GM19328 (cell line): ENCODE data around the gene SLC25A21.
"Not testable (repeated sequence)": the region's sequence is repeated elsewhere in the genome, so short reads cannot be mapped to it uniquely, and the experiment has no call there.

Experiments
- ATAC-seq: cut with Tn5 transposase; IDR thresholded peaks from one replicate; pipeline ENCODE4 v1.9.1; 2021; ENCODE audit warnings: mild to moderate bottlenecking, moderate library complexity; ENCODE audit not compliant: unreplicated experiment

SLC25A21 gene

DNA sequence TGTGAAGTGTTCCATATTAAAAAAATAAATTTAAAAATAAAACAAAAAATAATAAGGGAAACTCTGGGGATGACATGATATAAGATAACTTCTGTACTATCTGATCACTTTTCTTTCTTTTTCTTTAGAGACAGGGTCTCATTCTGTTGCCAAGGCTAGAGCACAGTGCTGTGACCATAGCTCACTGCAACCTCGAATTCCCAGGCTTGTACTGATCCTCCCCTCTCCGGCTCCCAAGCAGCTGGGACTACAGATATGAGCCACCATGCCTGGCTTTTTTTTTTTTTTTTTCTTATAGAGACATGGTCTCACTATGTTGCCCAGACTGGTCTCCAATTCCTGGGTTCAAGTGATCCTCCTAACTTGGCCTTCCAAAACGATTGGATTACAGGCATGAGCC is 14.9 kb upstream of the SLC25A21 start:
- ATAC-seq: no peak

DNA sequence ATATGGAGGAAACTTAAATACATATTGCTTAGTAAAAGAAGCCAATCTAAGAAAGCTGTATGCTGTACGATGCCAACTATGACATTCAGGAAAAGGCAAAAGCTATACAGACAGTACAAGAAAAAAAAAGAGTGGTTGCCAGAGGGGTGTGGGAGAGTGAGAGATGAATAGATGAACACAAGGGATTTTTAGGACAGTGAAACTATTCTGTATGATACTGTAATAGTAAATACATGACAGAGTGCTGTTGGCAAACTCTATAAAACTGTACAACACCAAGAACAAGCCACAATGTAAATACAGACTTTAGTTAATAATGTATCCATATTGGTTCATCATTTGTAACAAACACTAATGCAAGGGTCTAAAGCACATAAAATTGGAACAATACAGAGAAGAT is 14.5 kb upstream of the SLC25A21 start:
- no peak for ATAC-seq

DNA sequence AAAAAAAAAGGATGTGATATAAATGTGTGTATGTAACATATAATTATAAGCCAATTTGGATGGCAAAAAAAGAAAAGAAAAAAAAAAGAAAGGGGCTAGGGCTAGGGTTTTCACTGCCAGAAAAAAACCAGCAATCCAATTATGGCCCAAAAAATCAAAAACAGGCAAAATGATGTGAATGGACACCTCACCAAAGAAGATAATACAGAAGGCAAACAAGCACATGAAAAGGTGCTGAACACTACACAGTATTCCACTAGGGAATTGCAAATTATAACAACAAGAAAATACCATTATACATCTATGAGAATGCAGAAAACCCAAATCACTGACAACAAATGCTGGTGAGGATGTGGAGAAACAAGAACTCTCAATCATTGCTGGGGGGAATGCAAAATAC is 13.3 kb upstream of the SLC25A21 start:
- ATAC-seq: no peak

DNA sequence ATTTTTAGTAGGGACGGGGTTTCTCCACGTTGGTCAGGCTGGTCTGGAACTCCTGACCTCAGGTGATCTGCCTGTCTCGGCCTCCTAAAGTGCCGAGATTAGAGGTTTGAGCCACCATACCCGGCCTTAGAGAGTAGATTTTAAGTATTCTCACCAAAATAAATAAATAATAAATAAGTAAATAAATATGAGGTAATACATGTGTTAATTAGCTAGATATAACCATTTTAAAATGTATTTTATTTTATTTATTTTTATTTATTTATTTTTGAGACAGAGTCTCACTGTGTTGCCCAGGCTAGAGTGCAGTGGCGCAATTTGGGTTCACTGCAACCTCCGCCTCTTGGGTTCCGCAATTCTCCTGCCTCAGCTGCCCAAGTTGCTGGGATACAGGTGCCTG is 12.1 kb upstream of the SLC25A21 start:
- ATAC-seq: not testable (repeated sequence)

DNA sequence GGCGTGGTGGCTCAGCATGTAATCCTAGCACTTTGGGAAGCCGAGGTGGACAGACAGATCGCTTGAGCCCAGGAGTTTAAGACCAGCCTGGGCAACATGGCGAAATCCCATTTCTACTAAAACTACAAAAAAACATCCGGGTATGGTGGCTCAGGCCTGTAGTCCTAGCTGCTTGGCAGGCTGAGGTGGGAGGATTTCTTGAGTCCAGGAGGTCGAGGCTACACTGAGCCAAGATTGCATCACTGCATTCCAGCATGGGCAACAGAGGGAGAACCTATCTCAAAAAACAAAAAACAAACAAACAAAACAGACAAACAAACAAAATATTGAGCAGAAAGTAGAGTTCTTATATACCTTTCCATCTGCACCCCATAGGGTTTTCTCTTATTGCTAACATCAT is 9.0 kb upstream of the SLC25A21 start:
- ATAC-seq: no peak

DNA sequence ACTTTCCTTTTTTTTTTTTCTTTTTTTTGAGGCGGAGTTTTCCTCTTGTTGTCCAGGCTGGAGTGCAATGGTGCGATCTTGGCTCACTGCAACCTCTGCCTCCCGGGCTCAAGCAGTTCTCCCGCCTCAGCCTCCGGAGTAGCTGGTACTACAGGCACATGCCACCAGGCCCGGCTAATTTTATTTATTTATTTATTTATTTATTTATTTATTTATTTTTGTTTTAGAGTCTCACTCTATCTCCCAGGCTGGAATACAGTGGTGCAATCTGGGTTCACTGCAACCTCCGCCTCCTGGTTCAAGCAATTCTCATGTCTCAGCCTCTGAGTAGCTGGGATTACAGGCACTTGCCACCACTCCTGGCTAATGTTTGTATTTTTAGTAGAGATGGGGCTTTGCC is 8.5 kb upstream of the SLC25A21 start:
- not testable (repeated sequence) for ATAC-seq

DNA sequence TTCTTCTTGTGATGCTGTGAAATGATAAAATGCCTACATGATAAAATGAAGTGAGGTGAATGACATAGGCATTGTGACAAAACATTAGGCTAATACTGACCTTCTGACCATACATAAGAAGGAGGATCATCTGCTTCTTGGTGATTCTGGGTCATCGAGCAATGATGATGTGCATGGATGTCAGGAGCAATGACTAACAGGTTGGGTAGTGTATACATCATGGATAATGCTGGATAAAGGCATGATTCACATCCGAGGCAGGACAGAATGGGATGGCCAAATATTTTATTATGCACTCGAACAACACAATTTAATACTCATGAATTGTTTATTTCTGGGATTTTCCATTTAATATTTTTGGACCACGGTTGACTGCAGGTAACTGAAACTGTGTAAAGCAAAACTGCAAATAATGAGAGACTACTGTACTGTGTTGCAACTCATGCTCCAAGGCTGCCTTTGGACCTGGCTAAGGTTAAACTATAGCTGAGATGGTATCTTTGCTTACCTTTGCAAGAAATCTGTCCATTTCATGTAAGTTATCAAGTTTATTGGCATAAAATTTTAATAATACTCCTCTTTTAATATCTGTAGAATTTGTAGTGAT is 7.6 kb upstream of the SLC25A21 start:
- no peak for ATAC-seq

DNA sequence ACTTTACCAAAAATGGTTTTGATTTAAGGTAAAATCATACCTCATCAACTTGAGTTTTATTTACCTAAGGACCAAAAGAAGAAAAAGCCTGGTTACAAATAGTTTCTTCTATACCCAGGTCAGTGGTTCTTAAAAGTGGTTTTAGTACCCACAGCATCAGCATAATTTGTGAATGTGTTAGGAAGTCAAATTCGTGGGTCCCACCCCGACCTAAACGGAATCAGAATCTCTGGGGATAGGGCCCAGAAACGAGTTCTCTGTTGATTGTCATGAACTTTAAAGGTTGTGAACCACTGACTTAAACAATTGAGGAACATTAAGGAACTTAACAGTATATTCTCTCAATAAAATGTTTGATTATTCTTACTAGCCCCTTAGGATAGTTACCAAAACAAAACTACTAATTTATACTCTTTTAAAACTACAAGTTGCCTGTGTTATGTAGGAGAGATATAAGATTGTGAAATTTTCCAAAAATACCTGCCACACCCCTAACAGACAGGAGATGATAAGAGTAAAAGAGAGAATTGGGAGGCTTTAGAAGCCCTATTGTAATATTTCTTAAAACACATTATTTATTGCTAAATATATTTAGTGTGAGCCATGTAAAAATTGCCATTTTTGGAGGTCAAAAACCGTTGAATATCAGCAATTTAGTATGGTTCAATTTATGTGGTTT is 669 bp upstream of the SLC25A21 start:
- ATAC-seq: no peak

DNA sequence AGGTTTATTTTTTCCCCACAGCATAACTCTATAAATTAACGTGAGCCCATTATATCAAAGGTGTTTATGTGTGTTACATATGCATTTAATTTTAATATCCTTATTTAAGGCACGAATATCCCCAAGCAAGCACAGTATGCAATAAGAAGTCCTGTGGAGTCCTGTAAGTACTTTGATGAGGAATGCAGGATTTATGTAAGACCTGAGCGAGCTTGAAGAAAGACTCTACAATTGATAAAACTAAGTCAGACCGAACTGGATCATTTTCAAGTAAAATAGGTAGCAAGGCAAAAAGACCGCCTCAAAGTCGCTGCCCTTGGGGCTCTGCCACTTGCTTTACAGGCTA is 755 bp downstream of the SLC25A21 start:
- no peak for ATAC-seq

DNA sequence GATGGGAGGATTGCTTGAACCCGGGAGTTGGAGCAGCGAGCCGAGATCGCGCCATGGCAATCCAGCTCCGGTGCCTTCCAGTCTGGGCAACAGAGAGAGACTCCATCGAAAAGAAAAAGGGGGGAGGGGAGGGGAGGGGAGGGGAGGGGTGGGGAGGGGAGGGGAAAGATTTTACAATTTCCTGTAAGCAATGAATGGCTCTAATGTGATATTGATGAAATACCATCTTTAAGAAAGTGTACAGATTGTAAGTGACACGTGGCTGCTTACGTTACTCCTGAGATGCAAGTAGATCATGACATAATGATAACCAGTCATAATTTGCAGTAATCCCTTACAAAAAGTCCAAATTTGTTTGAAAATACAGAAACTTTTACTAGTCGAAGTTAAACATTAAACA is 1.4 kb downstream of the SLC25A21 start:
- ATAC-seq: no peak

DNA sequence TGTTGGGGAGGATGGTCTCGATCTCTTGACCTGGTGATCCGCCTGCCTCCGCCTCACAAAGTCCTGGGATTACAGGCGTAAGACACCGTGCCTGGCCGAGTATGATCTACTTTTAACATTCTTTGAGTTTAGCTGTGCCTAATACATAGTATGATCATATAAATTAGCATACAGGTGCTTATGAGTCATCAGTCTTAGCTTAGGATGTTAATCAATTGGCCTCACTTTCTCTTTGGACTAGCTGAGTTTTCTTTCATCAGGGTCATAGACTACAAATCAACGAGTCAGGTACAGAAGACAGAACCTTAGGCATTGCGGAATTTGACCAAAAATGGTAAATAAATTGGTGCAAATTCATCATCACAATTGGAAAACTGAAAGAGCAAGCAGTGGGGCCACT is 2.2 kb downstream of the SLC25A21 start:
- ATAC-seq: no peak

DNA sequence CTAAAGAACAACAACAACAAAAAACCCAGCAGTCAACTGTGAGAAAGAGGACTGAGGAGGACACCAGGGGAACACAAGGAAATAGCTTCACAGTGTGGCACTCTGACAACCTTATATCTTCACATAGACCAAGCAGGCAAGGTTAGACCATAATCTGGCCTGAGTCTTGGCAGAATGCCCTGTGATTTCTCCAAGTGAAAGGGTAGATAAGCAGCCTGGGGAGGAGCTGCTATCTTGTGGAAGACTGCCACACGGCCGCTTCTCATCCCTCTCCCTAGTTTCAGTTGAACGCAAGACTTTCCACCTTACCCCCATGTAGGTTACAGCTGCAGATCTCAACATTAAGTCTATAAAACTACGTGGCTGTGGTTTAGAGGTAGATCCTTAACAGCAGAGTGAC is 3.7 kb downstream of the SLC25A21 start:
- no peak for ATAC-seq

DNA sequence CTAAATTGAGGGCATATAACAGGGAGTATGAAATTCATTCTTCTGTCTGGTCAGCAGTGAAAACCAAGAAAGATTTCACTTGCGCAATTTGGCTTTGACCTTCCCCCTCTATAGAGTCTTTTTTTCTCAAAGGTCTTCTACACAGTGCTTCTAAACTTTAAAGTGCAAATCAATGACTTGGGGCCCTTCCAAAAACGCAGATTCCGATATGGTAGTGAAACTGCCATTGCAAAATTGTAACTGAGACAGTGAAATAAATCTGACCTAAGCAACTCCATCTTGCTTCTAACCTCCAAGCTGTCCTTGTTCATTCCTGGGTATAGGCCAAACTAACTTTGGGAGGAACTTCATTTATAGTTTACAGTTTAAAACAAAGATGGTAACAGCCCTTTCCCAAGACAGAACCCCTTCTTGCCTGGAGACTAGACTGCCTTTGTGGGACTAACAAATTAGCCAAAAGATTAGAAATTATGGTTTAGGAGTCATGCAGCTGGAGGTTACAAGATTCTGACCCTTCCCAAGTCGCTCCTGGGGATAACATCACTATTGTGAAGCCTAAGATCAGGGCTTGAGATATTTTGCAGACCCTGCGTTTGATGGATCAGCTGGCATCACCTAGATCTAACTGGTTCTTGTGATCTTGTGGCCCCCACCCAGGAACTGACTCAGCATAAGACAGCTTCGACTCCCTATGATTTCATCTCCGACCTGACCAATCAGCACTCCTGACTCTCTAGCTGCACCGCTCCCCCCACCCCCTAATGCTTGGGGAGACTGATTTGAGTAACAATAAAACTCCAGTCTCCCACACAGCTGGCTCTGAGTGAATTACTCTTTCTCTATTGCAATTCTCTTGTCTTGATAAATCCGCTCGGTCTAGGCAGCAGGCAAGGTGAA is 5.0 kb downstream of the SLC25A21 start:
- no peak for ATAC-seq

DNA sequence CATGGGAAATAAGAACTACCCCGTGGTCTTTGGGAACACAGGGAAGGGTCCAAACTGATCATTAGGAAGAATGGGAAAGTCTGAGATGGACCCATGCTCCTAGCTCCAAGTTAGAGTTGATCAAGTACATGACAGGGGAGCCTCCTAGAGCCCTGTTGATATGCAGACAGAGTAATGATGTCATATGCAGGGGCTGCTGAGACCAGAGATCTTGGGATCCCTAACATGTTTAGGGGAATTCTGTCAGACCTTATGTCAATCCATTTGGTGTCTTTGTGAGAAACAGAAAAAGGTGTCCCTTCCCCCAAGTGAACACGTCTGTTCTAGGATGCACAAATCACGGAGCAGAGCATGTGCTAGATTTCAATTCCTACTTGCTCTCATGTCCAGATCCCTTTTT is 6.6 kb downstream of the SLC25A21 start:
- no peak for ATAC-seq

DNA sequence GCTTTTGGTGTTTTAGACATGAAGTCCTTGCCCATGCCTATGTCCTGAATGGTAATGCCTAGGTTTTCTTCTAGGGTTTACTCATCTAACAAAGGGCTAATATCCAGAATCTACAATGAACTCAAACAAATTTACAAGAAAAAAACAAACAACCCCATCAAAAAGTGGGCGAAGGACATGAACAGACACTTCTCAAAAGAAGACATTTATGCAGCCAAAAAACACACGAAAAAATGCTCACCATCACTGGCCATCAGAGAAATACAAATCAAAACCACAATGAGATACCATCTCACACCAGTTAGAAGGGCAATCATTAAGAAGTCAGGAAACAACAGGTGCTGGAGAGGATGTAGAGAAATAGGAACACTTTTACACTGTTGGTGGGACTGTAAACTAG is 10.1 kb downstream of the SLC25A21 start:
- not testable (repeated sequence) for ATAC-seq

DNA sequence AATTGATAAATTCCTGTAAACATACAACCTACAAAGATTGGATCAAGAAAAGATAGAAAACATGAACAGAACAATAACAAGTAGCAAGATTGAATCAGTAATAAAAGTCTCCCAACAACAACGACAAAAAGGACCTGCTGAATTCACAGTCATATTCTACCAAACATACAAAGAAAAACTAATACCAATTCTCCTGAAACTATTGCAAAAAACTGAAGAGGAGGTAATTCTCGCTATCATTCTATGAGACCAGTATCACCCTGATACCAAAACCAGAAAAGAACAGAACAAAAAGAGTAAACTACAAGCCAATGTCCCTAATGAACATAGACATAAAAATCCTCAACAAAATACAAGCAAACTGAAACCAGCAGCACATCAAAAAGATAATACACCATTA is 14.4 kb downstream of the SLC25A21 start:
- ATAC-seq: no peak

DNA sequence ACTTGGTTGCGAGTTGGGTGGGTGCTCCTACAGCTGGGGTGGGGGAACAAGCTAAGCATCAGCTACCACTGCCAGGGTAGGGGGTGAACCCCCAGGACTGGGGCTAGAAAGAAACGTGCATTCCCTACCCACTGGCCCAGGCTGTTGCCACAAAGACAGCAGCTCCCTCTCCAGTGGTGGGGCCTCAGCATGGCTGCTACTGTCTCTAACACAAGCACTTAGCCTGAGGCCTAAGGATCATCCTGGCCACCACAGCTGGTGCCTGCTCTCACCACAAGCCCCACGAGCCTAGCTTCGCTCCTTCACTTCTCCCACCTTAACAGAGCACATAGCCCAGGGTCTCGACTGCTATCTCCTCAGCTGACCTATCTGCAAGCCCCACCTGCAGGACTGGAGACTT is 18.9 kb downstream of the SLC25A21 start:
- ATAC-seq: no peak

DNA sequence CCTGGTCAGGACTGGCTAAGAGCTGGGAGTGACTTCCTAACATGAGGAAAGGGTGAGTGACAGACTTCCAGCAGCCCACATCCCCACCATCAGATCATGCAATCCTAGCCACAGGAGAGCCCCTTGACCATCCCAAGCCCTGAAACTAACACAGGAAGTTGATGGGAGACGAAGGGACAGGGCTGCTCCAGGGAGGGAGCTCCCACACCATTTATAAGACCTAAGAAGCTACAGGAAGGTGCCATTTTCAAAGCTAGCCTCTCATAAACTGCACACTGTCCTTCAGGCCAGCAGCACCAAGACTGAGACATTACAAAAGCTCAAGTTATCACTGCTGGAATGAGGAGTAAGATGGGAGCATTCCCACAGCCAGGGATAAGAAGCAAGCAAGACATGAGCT is 19.4 kb downstream of the SLC25A21 start:
- ATAC-seq: no peak

DNA sequence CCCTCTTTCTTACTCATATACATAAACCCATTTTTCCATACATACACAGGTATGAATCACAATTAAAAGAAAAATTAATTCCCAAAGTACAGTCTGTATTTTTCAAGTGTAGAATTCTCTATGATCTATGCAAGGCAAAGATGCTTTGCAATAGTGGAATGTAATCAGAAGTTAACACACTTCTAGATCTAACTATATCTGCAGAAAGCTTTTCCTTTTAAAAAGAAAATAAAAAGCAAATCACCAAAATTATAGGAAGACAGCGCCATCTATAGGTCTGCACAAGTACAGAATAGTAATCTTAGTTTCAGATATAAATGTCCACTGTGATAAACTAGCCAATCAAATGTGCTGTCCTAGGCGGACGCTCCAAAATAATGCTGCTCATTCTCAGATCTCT is 22.0 kb downstream of the SLC25A21 start:
- no peak for ATAC-seq

DNA sequence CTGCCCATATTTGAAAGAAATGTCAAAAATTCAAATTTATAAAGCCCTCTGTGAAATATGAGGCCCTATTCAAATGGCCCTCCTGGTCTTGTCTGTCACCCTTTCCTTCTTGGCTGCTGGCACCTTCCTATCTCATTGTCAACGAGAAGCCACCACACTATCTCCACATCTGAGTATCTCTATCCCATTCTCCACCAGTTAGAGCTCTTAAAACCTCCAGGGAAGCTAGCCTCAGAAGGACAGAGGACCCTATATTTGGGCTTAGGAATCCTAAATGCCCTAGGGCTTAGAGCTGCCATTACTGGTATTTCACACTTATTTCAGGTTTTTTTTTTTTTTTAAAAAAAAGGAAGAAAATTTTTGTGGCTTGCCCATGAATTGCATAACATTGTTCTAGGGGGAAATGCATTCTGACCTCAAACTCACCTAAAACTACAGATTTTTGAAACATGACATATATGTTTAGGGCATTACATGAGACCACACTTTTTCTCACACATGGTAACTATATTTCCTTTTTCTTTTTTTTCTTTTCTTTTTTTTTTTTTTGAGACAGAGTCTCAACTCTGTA is 25.0 kb downstream of the SLC25A21 start:
- ATAC-seq: no peak

DNA sequence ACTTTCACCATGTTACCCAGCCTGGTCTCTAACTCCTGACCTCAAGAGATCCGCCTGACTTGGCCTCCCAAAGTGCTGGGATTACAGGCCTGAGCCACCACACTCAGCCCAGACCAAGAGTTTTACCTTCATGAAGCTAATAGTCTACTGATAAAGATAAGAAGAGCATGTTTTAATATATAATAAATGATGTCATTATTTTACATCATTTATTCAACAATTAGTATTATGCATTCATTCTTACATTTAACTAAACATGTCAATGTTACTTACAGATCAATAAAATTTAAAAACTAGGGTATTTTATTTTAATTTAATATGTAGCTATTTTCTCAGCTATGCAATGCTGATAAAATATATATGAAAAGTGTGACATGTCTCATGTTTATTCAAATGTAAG is 26.0 kb downstream of the SLC25A21 start:
- not testable (repeated sequence) for ATAC-seq

DNA sequence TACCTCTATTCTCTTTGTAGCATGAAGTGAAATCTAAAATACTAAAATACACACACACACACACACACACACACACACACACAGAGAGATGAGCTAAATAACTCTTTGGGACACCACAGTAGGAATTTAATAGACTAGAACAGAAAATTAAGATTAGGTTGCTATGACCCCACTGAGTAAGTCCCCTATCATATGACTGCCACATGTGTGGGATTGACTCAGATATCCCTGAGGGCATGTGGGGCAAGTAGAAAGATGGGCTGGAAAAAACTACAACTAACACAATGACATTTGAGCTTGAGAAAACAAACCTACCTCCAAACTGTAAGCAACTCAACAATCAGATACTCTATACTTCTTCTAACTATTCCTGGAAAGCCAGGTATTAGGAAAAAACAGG is 27.0 kb downstream of the SLC25A21 start:
- no peak for ATAC-seq
